ENCODE measurements around the gene LAMA2.

LAMA2 gene

DNA sequence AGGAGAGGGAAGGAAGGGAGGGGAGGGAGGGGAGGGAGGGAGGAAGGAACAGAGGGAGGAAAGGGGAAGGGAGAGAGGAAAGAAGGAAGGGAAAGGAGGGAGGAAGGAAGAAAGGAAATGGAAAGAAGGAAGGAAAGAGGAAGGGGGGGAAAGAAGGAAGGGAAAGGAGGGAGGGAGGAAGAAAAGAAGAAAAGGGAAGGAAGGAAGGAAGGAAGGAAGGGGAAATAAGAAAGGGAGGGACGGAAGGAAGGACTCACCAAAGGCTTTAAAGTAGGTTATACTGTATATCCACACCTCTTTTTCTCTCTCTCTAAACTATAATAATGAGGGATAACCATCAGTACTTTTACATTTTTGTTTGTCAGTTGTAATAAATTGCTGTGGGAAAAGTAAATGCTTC is 502.2 kb downstream of the LAMA2 start:
- no peak for DNase-seq

GRCh38 chr6:129390900-129391299 is 508.0 kb downstream of the LAMA2 start:
- DNase-seq = no peak

GRCh38 chr6:129393654-129394053 is 510.7 kb downstream of the LAMA2 start:
- DNase-seq = no peak

DNA sequence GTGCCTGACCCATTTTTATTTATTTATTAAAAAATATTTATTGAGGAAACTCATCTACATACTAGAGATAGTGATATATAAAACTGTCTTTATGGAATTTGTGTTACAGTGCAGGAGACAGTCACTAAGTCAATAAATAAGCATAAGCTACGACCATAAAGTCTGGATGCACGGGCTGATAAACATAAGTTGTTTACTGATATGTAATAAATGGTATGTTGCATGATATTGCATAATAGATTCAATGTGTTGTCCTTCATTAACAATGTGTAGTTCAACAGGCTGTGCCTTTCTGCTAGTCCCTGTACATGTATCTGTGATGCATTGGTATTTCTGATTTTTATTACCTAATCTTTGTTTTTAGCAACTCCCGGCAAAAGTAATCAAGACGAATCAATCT is 515.8 kb downstream of the LAMA2 start:
- DNase-seq = no peak

DNA sequence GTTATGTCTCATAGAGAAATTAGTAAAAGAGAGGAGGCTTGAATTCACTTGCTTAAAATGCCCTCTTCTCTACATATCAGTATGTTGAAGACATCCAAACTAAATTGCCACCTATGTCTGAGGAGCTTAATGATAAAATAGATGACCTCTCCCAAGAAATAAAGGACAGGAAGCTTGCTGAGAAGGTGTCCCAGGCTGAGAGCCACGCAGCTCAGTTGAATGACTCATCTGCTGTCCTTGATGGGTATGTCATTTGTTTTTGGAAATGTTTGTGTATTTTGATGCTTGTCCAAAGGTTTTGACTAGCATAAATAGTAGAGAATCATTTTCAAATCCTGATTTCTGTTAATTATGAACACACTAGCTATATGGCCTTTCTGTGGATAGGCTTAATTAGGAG is 519.3 kb downstream of the LAMA2 start:
- no peak for DNase-seq

DNA sequence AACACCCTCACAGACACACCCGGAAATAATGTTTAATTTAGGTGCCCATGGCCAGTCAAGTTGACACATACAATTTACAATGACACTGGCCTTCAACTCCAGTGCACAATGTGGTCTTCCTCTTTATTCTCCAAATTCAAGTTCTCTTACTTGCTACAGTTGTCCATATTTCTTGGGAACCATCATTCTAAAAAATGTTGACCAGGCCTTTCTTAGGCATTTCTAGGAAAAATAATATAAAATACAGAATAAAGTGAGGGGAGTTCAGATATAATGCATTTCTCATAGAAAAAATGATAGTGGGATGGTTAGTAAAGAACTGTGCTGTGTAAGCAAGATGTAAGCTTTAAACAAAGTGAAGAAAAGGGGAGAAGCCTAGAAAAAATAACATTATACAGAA is 528.2 kb downstream of the LAMA2 start:
- no peak for DNase-seq

DNA sequence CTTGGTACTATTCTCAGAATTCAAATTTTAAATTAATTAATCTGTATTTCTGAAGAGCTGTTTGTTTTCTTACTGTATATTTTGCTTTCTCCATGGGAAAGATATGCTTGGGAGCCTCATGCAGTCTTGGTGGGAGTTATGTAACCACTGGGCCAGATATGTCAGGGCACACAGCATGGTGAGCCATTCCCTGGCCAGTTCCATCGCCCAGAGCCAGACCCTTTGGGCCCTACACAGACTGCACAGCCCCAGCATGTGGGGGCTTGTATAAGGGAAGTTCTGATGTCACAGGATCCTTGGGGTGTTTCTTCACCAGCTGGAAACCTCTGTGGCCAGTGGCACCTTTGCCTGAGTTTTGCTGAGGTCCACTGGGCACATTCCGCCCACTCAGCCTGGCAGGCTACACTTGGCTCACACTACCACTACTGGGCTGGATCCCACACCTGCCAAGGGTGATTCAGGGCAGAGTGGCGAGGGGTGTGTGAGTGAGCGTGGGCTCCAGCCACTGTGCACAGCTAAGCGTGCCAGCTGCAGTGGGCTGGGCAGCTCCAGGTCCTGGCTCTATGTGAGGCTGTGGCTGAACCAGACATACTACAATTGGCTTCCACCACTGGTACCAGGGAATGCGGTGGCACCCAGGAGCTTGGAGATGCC is 533.5 kb downstream of the LAMA2 start:
- no peak for DNase-seq

DNA sequence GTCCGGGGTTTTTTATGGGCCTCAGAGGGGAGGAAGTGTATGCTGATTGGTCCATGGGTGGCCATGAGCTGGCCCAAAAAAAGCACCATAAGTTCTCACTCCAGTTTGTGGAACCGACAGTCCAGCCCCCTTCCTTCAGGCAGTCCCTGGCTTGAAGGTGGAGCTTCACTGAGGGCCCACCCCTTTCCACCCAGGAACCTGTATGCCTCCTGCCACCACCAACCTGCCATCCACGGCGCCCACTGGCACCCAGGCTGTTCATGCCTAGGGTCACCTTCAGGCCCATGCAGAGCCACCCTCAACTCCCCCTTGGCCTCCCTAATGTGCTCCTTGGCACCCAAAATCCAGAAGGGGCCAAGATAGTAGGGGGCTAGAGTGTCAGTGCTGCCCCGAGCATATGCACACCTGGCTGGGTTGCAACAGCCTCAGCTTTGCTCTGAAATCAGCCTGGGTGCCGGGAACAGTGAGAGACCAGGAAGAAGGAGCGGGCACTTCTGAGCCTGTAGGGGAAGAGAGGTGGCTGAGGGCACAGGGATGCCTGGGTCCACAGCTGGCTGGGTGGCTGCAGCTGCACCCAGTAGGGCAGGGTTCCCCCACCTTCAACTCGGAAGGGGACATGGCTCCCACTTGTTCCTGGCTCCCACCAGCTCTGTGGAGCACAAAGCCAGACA is 534.6 kb downstream of the LAMA2 start:
- no peak for DNase-seq

DNA sequence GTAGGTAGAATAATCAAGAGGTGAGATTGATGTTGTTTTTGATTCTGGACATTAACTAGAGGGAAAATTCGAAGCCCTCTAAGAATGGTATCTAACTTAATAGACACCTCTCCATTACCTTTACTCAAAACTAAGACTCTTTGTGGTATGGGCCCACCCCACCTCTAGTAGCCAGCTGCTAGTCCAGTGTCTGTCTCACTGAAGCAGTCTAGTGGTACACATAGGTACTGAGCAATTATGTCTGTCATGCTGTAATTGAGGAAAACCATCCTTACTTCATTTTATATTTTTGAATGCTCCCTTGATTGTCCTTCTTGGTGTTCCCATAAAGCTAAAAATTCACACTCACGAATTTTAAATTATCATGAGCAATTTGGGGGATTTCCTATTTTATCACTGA is 536.4 kb downstream of the LAMA2 start:
- DNase-seq = no peak

- DNase-seq = no peak
Observed at GRCh38 chr6:129426343-129426742, 543.4 kb downstream of the LAMA2 start.

- no peak for DNase-seq
Observed at GRCh38 chr6:129429956-129430355, 547.0 kb downstream of the LAMA2 start.

GRCh38 chr6:129432738-129433137 is 549.8 kb downstream of the LAMA2 start:
- no peak for DNase-seq

GRCh38 chr6:129434091-129434490 is 551.2 kb downstream of the LAMA2 start:
- DNase-seq = no peak

- DNase-seq = no peak
Observed at GRCh38 chr6:129440691-129441090, 557.8 kb downstream of the LAMA2 start.

GRCh38 chr6:129444683-129445082 is 561.7 kb downstream of the LAMA2 start:
- no peak for DNase-seq

DNA sequence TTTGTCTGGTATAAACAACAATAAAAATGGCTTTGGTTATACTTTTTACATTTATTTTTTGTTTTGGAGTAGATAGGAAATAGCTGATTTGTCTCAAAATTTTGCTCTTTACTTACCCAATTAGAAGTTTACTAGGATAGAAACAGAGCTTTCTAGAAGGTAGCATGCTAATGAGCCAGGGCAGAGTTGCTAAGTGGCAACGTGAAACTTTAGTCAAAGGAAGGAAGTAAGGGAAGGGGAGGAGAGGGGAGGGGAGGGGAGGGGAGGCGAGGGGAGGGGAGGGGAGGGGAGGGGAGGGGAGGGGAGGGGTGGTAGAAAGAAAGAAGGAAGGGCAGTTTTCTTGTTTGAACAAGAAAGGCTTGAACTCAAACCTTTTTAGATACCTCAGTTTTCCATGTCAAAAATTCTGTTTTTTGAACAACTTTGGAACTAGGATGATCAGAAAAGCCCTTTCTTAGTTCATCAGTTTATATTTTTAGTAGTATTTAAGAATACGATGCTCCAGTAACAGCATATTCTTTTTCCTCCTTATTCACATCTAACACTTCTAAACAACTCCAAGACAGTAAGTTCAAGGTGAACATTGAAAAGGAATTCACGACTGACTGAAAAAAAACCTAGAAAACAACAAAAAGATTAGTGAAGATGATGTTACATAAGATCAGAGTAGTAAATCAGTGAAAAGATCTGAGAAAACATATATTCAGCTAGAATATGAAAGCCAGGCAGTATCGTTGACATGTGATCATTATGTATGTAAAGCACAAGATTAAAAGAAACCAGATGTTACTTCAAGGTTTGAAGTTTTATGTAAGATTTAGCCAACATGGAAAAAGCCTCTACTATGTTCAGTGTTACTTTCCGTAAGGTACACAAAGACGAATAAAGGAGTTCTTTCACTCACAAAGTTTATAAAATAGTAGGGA is 563.6 kb downstream of the LAMA2 start:
- DNase-seq = no peak

DNA sequence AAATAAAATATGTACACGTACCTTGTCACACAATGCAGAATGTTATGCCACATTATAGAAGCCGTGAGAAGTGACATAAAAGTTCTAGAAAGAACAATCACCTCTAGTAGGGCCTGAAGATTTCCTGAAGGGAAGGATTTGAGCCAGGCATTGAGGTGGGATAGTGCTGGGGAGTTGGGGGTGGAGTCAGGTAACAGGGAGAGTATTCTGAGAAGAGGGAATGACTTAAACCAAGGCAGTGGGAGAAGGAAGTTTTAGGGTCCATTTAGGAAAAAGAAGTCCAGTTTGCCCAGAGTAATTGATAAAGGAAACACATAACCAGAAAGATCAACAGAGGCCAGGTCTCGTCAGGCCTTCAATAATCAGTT is 564.2 kb downstream of the LAMA2 start:
- DNase-seq = no peak

- no peak for DNase-seq
Observed at GRCh38 chr6:129448965-129449364, 566.0 kb downstream of the LAMA2 start.

- no peak for DNase-seq
Observed at GRCh38 chr6:129451187-129451586, 568.2 kb downstream of the LAMA2 start.

DNA sequence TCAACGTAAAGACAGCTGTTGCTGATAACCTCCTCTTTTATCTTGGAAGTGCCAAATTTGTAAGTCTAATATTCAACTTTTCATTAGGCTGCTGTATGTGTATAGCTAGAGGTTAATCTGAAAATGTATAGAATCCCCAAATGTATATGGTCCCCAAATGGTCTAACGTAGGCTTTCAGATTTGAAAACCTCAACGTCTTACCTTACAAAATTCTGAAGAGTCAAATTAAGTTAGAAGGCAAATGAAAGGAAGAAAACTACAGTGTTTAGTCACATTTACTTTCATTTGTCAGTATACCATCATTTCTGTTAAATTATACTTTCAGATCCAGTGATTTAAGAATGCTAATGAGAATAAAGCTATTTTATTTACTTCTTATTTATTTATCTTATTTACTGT is 570.1 kb downstream of the LAMA2 start:
- DNase-seq = no peak

DNA sequence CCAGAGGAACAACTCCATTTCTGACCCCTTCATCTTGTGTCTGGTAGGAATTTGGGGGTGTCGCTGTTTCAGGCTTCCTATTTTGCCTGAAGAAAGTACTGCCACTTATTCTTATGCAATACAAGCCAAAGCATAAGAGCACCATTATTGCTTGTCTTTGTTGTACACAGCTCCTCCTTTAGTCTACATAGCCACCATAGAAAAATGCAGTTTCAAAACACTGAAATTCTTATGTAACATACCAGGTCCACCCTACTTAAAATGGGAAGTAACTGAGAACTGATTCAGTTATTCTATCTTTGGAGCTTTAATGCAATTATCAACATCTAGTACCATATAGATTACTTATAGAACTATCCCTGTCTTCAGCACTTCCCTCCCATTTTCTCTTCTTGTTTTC is 571.5 kb downstream of the LAMA2 start:
- DNase-seq = no peak

- no peak for DNase-seq
Observed at GRCh38 chr6:129455126-129455769, 572.3 kb downstream of the LAMA2 start.

DNA sequence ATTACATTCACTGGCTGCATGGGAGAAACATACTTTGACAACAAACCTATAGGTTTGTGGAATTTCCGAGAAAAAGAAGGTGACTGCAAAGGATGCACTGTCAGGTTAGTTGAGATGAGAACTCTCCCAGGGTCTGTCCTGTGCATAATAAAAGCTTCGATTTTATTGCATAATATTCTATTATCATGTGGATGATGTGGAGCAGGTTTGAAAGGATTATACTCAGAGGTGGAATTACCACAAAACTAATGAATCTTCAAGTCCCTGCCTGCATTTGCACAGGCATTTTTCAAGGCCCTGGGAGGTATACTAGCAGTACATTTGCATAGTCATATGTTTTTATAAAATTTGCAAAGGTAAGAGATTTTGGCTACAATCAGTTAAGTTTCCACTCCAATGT is 577.3 kb downstream of the LAMA2 start:
- no peak for DNase-seq
